CD4-positive, alpha-beta T cell treated with Interleukin-15 for 1 hour (primary cell): ENCODE results near the gene NPM1.

Source experiments
- DNase-seq: peaks from one replicate; pipeline ENCODE4 v3.0.0-alpha.2; 2020

Gene NPM1

DNA sequence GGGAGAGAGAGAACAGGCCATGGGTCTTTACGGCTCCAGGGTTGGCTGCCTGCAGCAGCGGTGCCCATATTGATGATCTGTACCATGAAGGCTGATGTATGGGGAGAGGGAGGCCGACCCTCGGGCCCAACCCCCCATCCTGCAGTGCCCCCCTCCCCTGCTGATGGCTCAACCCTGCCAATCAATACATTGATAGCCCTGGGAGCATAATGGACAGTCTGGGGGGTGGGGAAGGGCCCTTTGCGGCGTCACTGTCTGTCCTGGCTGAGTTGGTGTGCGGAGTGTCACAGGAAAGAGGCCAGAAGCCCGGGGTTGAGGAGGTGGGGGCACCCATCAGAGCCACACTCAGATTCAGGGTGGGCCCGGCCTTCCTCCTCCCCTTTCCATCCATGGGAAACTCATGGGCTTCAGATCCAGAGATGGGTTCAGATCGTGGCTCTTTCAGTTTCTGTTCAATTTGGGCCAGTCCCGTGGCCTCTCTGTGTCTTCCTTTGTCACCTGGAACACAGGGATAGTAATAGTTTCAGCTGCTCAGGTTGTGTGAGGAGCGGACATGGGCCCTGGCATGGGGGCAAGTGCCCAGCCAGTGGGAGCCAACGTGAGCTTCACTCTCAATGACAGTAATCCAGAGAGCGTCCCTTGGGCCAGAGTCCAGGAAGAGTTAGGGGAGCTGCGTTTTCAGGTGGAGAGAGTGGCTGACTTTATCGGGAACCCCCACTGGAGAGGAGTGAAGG is 41.3 kb downstream of the NPM1 start:
- DNase-seq = peak; percentile 1

DNA sequence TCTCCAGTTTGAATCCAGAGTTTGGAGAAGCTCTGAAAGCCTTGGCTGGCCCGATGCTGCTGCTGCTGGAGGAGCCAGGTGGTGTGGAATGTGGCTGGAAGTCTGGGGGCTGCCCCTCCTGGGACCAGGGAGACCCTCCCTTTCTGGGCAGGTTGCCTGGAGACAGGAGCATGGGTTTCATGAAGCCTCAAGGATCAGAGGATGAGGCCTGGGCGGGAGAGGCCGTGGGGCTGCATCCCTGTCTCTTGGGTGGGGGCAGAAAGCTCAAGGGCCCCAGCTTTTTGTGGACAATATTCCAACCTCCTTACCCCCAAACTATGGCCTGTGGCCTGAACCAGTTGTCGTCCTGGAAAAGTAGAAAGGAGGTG is 41.9 kb downstream of the NPM1 start:
- no peak for DNase-seq

DNA sequence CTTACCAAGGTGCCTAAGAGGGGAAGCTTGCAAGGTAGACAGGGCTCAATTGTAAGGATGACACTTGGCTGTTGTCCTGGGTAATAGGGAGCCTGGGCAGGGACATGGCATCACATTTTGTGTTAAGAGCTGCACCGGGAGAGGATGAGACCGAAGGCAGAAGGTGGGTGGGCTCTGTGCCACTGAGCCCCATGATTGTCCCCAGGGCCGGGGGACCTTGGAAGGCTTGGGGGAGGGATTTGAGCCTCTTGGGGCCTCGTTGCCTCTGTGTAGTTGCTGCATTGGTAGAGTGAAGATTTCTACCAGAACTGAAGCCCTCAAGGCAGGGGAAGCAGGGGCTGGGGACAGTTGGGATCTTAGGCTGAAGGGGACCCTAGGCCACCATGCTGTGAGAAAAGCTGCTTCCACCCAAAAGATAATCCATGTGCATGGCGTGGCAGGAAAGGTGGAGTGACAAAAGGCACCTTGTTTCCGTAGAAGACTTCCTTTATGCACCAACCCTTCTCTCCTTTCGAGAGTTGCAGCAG is 43.7 kb downstream of the NPM1 start:
- no peak for DNase-seq

DNA sequence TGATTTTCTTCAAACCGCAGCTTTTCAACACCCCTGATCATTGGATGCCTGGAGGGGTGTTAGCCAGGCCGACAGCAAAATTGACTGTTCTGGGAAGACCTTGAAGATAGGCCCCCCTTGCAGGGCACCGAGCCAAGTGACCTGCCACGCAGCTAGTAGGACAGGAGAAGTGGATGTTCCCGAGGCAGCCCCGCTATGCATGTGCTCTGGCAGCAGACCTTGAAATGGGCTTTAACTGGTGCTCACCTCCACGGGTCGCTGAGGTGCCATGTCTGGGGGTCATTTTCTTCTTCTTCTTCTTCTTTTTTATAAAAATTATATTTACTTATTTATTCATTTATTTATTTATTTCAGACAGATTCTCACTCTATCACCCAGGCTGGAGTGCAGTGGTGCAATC is 44.4 kb downstream of the NPM1 start:
- DNase-seq = no peak

DNA sequence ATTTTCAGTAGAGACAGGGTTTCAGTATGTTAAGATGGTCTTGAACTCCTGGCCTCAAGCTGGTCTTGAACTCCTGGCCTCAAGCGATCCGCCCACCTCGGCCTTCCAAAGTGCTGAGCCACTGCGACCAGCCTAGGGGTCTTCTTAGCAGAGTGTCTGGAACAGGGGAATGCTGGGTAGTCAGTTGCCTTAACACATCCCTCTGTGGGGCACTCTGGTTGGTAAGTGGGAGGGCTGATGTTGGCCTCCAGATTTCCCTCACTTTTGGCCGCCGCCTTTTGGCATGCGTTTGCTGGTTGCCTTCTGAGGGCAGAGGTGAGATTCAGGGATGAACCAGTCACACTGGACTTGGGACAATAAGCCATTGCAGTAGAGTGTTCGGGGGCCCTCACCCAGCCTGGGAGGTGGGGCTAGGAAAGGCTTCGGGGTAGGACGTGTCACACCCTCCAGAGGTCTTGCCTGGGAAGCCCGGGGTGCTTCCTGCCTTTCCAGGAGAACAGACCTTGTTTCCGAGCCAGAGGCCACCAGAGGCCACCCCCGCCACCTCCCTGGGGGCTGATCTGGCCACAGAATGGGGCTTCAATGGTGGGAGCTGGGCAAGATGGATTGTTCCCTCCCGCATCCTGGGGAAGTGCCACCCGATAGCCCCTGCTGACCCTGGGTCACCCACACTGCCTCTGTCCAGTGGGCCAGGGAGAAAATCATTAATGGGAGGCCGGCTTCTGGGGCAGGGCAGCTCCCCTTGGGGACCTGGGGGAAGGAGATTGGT is 45.1 kb downstream of the NPM1 start:
- DNase-seq = no peak

DNA sequence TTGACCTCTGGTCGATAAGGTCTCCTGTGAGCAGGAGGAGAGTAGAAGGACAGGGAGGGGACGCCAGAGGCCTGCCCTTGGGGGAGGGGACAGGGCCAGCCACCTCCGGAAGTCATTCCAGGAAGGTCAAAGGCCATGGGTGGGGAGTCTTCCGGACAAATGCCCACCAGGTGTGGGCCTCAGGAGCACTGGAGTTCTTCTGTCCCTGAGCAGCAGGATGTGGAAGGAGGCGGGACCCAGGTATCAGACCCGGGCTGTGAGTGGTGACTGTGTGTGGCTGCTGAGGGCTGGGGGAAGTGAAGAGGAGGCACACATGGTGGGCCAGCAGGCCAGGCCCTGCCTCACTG is 45.7 kb downstream of the NPM1 start:
- no peak for DNase-seq

DNA sequence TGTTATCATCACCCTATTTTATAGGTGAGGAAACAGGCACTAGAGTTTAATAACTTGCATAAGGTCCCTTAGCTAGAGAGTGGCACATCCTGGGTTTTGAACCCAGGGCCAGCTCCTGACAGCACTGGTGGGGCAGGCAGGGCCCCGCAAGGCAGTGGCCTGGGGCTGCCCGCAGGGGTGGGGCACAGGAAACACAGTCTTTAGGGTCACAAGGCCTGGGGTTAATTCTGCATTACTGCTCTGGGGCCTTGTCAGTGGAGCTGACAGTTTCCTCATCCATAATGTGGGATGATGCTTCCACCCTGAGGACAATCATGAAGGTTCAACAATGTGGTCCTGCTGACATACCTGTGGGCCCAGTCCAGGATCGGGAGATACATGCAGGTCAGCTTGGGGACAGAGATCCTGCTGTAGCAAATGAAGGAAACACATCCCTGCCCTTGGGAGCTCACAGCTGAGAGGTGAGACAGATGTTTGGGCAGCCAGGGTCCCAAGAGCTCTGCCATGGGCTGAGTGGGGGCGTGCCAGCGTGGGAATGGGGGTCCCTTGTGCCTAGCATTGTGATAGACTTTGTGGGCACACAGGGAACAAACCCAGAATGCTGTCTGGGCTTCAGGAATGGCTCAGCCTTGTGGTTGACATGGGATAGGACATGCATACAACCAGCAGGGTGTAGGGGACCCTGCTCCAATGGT is 46.5 kb downstream of the NPM1 start:
- DNase-seq = no peak

DNA sequence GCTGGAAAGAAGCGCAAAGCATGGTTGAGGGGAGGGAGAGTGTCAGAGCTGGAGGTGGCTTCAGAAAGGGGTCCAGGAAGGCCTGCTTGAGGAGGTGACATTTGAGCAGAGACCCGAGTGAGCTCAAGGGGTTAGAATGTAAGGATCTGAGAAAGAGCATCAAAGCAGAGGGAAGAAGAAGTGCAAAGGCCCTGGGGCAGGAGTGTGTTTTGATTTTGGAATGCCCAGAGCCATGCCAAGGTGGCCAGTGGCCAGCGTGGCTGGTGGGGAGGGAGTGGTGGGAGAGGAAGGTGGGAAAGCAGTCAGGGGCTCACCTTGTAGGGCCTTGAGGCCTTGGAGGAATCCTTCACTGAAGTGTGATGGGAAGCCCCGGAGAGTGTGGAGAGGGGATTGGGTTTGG is 47.2 kb downstream of the NPM1 start:
- DNase-seq = no peak

DNA sequence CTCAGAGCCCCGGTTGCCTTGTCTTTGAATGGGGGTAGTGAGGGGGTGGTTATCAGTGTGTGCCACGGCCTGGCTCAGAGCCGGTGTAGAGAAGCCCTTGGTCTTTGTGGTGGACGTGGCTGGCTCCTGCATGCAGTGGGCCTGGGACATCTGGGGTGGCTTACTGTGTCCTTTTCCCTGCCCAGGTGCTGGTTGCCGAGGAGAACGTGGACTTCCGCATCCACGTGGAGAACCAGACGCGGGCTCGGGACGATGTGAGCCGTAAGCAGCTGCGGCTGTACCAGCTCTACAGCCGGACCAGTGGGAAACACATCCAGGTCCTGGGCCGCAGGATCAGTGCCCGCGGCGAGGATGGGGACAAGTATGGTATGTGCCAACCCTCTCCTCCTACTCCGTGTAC is 48.3 kb downstream of the NPM1 start:
- DNase-seq = no peak

DNA sequence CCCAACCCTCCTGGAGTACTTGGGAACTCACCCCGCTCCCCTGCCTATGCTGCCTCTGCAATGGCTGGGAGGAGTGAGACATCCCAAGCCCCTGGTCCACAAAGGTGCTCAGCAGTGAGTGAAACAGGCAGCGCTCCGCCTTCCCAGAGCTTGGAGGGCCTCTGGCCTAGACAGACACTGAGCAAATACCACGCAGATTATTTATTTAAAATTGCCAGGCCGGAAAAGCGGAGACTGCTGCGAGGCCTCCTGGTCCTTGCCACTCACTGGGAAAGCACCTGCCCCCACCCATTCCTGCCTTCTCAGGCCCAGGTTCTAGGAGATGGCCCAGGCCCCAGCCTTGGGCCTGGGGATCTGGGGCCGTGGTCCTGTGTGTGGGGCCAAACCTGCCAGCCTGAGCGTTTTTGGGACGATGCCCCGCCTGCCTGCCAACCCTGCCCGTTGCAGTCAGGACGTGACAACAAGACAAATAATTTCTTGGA is 49.2 kb downstream of the NPM1 start:
- no peak for DNase-seq

DNA sequence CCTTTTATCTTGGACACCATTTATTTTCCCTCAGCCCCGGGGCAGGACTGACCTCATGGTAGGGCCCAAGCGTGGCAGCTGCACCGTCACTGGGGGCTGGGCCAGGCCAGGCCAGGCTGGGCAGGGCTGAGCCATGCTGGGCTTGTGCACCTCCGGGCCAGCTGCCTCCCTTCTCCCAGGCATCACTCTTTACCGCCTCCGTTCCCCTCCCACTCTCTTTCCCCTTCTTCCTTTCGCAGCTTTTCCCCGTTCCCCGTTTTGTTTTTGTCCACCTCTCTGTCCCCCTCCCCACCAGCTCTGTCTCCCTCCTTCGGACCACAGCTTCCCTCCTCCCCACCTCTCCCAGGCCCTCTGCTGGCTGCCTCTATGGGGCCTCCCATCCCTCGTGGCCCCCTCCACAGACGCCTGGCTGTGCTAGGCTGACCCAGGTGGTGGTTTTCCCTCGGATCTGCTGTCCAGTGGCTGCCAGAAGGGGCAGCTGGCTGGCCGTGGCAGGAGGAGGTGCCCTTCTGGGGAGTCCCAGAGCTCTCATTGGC is 49.7 kb downstream of the NPM1 start:
- DNase-seq = no peak

DNA sequence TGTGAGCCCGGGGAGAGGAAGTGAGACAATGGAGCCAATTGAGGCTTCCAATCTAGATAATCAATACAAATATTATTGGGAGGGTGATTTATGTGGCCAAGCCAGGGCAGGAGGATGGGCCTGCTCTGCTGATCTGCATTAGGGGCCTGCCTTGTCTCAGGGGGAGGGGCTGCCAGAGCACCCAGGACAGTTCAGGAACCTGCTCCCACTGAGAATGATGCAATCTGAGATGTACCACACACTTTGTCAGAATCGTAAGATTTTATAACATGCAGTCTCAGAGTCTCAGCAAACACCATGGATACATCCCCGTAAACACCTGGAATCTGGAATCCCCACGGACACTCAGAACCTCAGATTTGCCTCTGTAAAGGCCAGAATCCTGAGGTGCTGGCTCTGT is 51.1 kb downstream of the NPM1 start:
- no peak for DNase-seq

DNA sequence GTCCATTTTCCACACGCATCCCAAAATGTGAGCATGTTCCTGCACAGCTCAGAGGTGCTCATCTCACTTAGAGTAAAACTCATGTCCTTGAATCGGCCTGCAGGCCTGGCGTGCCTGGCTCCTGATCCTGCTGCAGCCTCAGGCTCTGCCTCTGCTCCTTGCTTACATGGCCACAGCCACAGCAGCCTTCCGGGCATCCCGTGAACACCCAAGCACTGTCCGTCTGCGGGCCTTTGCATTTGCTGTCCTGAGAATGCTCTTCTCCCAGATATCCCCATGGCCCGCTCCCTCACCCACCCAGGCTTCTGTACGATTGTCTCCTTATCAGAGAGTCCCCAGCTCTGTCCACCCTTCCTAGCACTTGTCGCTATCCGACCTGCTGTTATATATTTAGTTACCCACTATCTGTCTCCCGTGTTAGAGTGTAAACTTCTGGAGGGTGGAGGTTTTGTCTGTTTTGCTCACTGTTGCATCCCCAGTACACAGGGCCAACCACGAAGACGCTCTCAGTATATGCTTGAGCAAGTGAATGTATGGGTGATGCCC is 53.7 kb downstream of the NPM1 start:
- DNase-seq = no peak

DNA sequence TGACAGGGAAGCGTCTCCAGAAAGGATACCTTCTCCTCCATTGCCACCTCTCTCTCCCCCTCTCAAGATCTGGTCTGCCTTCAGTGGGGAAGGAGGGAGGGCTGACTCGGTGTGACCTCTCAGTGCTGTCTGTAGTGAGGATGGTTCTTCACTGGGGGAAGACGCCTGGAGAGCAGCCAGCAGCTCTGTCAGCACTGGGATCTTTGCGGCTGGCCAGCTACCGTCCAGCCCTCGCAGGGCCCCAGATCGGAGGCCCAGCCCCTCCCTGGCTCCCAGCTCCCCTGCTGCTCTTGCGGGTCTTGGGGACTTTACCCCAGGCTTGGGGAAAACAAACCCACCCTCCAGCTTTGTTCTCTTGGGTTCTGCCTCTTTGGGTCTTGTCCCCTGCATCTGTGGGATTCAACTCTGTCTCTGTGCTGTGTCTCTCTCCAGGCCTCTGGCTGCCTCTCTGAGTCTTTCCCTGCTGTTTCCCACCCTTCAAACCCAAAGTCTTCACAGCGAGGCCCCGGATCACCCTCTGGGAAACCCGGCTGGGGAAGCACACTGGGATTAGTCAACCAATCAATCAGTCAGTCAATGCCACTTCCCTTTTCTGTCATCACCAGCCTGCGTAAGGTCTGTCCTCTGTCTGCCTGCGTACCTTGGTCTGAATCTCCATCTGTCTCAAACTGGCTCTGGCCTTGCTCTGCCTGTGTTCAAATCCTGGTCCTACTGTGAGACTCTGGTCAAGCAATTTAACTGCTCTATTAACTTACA is 54.8 kb downstream of the NPM1 start:
- DNase-seq = no peak

DNA sequence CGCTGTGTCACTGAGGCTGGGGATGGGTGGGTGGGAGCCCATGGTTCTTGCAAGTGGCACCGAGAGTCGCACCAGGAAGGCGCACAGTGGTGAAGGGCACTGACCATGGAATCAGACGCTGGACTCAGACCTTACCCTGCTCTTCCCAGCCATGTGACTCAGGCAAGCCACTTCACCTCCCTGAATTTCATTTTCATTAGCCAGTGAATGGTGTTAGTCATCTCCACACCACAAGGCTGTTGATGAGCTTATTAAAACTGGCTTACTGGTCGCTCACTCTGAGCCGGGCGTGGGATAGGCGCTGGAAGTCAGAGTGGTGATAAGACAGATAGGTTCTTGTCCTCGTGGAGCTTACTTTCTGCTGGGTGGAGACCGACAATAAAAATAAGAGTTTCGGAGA is 56.9 kb downstream of the NPM1 start:
- DNase-seq = no peak

DNA sequence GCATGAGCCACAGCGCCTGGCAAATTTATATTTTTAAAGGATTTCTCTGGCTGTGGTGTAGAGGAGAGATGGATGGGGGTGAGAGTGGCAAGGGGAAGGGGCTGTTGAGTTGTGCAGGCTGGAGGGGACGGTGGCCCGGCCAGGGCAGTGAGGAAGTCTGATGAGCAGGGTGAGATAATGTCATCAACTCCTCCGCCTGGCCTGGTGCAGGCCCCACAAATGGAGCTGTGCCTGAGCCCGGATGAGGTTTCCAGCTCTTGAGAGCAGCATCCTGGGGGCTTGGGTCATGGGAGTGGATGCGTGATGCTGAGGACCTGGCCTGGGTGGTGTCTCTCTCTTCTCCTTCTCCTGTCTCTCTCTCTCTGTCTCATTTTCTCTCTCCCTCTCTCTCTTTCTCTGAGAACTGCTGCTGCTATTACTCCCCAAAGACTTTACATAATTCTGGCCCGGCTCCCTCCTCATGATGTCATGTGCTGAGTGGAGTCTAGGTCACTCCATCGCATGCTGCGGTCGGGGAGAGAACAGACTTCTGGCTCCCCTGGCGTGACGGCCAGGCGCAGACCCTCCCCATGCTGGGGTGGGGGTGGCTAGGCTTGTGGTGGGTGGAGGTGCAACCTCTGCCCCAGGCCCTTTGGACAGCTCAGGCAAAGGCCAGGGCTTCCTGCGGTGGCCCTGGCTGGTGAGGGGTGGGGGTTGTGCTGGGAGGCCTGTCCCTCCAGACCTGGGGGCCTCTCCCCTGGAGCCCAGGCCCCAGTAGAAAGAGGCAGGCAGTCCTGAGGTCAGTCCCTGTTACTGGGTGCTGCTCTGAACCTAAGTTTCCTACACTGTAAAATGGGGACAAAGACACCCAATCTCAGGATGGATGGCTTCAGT is 58.2 kb downstream of the NPM1 start:
- DNase-seq = no peak

DNA sequence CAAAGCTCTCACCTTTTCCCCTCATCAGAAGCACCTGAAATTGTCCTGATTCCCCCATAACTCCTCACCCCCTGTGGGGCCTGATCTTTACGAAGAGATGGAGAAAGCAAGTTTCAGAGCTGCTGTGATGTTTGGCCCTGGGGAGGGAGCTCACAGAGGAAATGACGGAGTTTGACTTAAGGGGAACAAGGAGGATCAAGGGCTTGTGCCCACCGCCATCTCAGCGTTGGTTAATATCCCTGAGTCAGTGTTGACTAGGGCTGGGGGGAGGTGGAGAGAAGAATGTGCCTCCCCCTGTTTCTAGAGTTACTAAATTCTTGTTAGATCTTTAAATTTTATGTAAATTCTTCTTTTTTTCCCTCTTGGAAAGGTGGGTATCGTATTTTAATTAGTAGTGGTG is 59.6 kb downstream of the NPM1 start:
- no peak for DNase-seq

DNA sequence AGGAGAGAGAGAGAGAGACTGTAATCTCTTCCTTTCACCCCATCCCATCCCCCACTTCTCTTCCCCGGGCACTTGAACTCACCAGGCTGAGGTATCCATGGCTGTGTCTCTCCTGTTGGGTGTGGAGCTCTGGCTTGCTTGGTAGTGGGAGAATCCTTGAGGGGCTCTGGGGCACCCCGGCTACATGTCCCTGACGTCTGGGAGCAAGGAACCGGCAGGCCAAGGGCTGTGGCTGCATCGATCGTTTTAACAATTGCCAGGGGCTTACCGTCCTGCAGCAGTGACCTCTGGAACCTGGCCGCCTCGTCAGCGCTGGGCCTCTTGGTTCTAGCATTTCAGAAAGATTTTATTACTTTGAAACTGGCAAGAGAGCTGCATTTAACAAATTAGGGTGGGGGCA is 61.8 kb downstream of the NPM1 start:
- DNase-seq = no peak

DNA sequence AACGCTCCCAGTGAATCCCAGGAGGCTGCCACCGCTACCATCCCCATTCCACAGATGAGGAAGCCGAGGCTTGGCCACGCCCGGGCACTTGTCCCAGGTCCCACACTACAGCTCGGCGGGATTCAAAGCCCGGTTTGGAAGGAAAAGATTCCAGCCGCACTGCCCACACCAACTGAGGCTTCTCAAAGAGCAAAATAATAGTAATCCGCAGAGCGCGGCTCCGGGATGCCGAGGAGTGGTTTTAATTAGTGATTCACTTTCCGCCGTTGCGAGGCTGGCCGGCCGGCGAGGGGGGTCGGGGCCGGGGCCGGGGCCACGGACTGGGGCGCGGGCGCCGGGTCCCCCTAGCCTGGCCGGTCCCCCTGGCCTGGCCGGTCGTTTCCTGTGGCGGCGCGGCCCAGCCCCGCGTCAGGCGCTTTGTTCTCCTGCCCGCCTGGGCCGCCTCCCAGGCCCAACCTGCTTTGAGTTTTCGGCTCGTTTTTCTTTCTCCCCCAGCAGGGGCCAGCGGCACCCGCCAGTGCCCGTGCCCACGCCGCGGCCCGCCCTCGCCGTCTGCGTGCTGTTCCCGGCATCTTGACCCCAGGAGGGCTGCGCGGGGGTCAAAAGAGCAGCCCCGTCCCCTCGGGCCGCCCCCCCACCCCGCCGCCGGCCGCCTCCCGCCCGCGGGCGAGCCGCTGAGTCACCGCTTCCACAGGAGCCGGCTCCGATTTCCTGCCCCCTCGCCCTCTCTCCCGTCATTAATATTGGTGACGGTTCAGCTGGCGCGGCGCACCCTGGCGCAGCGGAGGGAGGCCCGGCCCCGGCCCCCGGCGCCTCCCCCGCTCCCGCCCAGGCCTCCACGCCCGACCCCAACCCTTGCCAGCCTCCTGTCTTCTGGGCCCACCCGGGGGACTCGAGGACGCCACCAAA is 63.0 kb downstream of the NPM1 start:
- DNase-seq = no peak

DNA sequence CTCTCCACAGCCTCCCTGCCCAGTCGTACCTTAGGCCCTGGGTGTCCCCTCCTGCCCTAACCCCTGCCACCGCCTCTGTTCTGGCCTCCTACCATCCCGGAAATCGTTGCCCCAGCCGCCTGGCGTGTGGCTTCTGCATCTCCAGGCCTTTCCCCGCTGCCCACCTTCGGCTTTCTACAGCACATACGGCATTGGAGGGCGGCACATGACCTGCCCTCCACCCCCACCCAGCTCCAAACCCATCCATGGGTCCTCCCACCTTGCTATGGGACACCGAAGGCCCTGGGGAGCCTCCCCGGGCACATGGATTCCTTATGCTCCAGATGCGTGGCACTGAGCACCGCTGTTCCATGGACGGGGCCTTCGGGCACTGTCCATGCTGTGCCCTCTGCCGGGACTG is 63.8 kb downstream of the NPM1 start:
- DNase-seq = no peak
